HL-60 (cell line): ENCODE results near the gene DUSP2.

ENCODE experiments used
- DNase-seq, 2 experiments: peaks; one replicate each; pipeline ENCODE4 v3.0.0-alpha.2; 2010 to 2020; ENCODE audit warnings: low read depth in 1 of 2, low spot score in 1 of 2
- H3K27ac ChIP-seq: fragments of 250-450 bp; sonication (Bioruptor Pico); replicated peaks from 2 replicates; pipeline ENCODE4 v1.5.1; 2020; ENCODE audit warnings: mild to moderate bottlenecking, moderate library complexity
- H3K27me3 ChIP-seq: fragments of 250-450 bp; sonication (Bioruptor Pico); 2 replicates; pipeline ENCODE4 v1.5.1; 2021; ENCODE audit warnings: mild to moderate bottlenecking, moderate library complexity; ENCODE audit not compliant: insufficient read depth, poor library complexity, severe bottlenecking
- H3K4me3 ChIP-seq: replicated peaks from 2 replicates; pipeline ENCODE4 v1.5.1; 2011; ENCODE audit warnings: mild to moderate bottlenecking, control low read depth, low read length; ENCODE audit not compliant: insufficient read depth
- GABPA ChIP-seq: IDR thresholded peaks from 2 replicates; pipeline ENCODE4 v1.6.1; 2012; ENCODE audit warnings: low read depth
- POLR2AphosphoS5 ChIP-seq: IDR thresholded peaks from 2 replicates; pipeline ENCODE4 v1.6.1; 2012; ENCODE audit warnings: low read depth
- SPI1 ChIP-seq: IDR thresholded peaks from 2 replicates; pipeline ENCODE4 v1.6.1; 2012; ENCODE audit warnings: low read depth, mild to moderate bottlenecking, borderline replicate concordance
- TF ChIP-seq, protein P1 (sequence below): IDR thresholded peaks from 2 replicates; pipeline ENCODE4 v1.6.1; 2012; ENCODE audit warnings: low read depth; ENCODE audit not compliant: insufficient replicate concordance
- TF ChIP-seq, protein P2 (sequence below): IDR thresholded peaks from one replicate; pipeline ENCODE4 v1.5.1; 2011; ENCODE audit warnings: low read length, control low read depth, inconsistent platforms; ENCODE audit not compliant: insufficient read depth

Gene DUSP2

DNA sequence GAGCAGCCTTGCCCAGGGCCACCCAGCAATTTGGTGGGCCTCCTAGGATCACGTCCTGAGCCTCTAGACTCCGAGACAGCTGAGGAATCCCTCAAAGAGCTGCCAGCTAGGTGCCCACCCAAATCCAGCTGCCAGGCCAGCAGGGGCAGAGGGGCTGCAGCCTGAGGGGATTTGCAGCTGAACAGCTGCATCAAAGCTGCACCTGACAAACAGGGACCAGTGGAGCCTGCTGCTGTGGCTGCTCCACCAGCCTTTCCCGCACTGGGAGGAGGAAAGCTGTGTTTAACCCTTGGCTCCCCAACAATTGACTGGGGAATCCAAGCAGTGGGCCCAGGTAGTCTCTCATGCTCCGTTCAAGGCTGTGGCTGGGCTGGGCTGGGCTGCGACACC is 37.1 kb downstream of the DUSP2 start:
- DNase-seq, result no peak
- Histone ChIP-seq H3K27ac (no peak overlapping the region), H3K4me3 (no peak overlapping the region), H3K27me3 (no peaks in the 10 kb centered on the region)
- TF ChIP-seq GABPA (no peak), POLR2AphosphoS5 (no peak), SPI1 (no peak)
- TF ChIP-seq, protein P1, sequence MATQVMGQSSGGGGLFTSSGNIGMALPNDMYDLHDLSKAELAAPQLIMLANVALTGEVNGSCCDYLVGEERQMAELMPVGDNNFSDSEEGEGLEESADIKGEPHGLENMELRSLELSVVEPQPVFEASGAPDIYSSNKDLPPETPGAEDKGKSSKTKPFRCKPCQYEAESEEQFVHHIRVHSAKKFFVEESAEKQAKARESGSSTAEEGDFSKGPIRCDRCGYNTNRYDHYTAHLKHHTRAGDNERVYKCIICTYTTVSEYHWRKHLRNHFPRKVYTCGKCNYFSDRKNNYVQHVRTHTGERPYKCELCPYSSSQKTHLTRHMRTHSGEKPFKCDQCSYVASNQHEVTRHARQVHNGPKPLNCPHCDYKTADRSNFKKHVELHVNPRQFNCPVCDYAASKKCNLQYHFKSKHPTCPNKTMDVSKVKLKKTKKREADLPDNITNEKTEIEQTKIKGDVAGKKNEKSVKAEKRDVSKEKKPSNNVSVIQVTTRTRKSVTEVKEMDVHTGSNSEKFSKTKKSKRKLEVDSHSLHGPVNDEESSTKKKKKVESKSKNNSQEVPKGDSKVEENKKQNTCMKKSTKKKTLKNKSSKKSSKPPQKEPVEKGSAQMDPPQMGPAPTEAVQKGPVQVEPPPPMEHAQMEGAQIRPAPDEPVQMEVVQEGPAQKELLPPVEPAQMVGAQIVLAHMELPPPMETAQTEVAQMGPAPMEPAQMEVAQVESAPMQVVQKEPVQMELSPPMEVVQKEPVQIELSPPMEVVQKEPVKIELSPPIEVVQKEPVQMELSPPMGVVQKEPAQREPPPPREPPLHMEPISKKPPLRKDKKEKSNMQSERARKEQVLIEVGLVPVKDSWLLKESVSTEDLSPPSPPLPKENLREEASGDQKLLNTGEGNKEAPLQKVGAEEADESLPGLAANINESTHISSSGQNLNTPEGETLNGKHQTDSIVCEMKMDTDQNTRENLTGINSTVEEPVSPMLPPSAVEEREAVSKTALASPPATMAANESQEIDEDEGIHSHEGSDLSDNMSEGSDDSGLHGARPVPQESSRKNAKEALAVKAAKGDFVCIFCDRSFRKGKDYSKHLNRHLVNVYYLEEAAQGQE, result no peak
- TF ChIP-seq, protein P2, sequence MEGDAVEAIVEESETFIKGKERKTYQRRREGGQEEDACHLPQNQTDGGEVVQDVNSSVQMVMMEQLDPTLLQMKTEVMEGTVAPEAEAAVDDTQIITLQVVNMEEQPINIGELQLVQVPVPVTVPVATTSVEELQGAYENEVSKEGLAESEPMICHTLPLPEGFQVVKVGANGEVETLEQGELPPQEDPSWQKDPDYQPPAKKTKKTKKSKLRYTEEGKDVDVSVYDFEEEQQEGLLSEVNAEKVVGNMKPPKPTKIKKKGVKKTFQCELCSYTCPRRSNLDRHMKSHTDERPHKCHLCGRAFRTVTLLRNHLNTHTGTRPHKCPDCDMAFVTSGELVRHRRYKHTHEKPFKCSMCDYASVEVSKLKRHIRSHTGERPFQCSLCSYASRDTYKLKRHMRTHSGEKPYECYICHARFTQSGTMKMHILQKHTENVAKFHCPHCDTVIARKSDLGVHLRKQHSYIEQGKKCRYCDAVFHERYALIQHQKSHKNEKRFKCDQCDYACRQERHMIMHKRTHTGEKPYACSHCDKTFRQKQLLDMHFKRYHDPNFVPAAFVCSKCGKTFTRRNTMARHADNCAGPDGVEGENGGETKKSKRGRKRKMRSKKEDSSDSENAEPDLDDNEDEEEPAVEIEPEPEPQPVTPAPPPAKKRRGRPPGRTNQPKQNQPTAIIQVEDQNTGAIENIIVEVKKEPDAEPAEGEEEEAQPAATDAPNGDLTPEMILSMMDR, result no peak

DNA sequence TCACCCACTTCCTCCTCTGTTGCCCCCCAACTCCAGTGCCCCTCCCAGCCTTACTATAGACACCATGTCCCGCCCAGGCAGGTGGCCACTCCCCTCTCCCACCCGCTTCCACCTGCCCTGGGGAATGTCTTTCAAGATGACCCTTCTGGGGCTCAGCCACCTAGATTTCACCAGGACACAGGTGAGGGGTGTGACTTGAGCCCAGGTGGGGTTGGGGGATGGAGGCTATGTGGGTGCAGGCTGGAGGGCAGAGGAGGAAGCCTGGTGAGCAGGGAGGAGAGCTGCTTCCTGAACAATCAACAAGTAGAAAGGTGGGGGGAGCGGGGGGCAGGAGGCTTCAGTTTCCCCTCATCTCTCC is 37.6 kb downstream of the DUSP2 start:
- Histone ChIP-seq H3K27ac (no peak overlapping the region), H3K27me3 (no peaks in the 10 kb centered on the region), H3K4me3 (no peak overlapping the region)
- DNase-seq, result no peak
- TF ChIP-seq, protein P2, result no peak
- TF ChIP-seq POLR2AphosphoS5 (no peak), SPI1 (no peak), GABPA (no peak)
- TF ChIP-seq, protein P1, result no peak

DNA sequence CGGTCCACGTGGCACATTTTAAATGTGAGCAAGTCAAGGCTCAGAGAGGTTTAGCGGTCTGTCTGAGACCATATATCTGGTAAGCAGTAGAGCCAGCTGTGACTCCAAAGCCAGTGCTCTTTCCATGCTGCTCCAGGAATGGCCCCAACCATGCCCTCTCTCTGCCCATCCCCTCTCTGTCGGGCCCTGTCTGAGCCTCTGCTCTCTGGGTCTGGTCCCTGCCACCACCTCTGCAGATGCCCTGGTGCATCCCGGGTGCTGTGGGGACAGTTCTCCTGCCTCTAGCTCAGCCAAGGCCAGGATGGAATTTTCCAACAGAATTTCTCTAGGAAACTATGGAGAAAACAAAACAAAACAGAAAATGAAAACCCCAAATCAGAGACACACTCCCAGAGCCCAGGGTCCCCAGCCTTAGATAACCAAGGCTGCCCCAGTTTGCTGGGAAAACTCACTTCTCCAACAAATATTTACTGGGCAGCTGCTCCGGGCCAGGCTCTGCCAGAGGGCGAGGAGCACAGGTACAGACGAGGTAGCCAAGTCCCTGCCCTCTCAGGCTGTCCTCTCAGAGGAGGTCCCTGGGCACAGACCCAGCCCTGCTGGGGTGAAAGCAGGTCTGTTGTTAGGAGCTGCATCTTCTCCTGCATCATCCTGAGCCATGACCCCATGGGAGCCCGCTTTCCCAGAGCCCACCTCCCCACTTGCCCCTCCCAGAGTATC is 38.1 kb downstream of the DUSP2 start:
- Histone ChIP-seq H3K27me3 (no peaks in the 10 kb centered on the region), H3K4me3 (no peak overlapping the region), H3K27ac (no peak overlapping the region)
- no peak for DNase-seq
- TF ChIP-seq SPI1 (no peak), GABPA (no peak)
- TF ChIP-seq, protein P2, result no peak

DNA sequence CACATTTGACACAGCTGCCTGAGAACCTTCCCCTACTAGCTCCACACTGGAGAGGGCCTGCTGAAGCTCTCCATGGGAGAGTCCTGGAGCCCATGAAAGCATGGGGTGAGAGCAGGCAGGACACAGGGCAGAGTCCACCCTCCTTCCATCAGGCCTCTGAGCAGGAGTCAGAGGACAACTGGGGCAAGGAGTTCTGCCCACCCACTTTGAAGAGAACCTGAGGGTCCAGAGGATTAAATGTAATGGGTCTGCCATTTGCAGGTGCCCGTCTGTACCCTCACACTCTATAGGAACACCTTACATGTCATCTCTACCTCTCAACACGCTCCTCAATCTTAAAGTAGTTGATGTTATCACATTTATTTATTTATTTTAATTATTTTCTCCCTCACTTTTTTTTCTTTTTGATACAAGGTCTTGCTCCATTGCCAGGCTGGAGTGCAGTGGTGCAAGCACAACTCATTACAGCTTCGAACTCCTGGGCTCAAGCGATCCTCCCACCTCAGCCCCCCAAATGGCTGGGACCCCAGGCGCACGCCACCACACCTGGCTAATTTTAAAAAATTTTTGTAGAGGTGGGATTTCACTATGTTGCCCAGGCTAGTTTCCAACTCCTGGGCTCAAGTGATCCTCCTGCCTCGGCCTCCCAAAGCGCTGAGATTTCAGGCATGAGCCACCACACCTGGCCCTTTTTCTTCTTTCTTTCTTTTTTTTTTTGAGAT is 39.1 kb downstream of the DUSP2 start:
- TF ChIP-seq, protein P2, result no peak
- TF ChIP-seq POLR2AphosphoS5 (no peak), GABPA (no peak), SPI1 (no peak)
- TF ChIP-seq, protein P1, result no peak
- H3K4me3 ChIP-seq, result no peak overlapping the region
- DNase-seq, result no peak
- H3K27ac ChIP-seq, result no peak overlapping the region
- H3K27me3 ChIP-seq, result no peaks in the 10 kb centered on the region
